ENCODE measurements around the gene MAD1L1.

The MAD1L1 gene

GRCh38 chr7:2099048-2099957 lies 133.4 kb downstream of the MAD1L1 start:
- no peak for DNase-seq

DNA sequence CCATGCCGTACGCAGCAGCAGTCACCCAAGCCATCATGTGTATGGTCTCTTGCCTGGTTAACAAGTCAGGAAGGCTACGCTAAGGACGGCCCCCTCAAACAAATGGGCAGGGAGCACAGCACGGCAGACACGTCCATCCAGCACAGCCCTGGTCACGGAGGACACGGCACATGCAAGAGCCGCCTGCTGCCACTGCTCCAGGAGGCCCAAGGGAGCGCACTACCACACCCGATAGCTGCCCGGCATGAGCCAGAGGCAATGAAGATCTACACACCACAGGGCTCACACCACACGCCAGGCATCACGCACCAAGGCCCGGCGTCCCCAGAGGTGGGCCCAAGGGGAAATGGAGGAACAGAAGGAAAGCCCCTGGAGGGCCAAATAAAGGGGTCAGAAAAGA lies 134.2 kb downstream of the MAD1L1 start:
- DNase-seq: no peak

GRCh38 chr7:2098056-2098455 lies 134.7 kb downstream of the MAD1L1 start:
- no peak for DNase-seq

DNA sequence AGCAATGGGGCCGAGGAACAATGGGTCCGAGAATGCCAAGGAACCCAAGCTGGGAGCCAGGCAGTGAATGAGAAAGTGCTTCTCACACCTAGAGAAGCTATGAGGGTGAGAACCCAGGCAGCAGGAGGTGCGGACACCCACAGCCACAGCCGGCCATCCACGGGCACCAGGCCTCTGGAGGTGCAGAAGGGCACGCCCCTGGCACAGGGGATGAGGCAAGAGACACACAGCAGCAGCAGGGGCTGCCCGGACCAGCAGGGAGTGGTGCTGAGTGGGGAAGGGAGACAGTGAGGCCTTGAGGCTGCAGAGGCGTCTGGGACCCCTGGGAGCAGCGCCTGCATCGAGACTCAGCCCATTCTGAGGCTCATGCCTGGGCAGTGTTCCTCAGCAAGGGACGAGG lies 135.3 kb downstream of the MAD1L1 start:
- no peak for DNase-seq

GRCh38 chr7:2096692-2097387 lies 135.9 kb downstream of the MAD1L1 start:
- no peak for DNase-seq

- DNase-seq: no peak
Observed at GRCh38 chr7:2095436-2095835, 137.3 kb downstream of the MAD1L1 start.

- no peak for DNase-seq
Observed at GRCh38 chr7:2094454-2095045, 138.2 kb downstream of the MAD1L1 start.

DNA sequence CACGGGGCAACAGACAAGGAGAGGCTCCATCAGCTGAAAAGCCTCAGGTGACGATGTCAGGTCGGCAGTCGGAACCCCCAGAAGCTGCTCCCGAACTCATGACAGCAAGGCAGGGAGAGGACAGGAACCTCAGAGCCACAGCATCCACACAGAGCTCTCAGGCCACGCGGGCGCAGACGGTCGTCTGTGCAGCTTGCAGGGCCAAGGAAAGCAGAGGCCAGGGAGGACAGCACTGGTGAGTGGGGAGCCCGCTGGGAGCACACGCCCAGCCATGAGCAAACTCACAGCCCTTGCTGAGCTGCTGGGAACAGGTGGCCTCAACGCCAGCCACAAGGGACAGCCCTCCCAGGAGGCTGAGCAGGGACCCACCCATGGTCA lies 138.9 kb downstream of the MAD1L1 start:
- no peak for DNase-seq

DNA sequence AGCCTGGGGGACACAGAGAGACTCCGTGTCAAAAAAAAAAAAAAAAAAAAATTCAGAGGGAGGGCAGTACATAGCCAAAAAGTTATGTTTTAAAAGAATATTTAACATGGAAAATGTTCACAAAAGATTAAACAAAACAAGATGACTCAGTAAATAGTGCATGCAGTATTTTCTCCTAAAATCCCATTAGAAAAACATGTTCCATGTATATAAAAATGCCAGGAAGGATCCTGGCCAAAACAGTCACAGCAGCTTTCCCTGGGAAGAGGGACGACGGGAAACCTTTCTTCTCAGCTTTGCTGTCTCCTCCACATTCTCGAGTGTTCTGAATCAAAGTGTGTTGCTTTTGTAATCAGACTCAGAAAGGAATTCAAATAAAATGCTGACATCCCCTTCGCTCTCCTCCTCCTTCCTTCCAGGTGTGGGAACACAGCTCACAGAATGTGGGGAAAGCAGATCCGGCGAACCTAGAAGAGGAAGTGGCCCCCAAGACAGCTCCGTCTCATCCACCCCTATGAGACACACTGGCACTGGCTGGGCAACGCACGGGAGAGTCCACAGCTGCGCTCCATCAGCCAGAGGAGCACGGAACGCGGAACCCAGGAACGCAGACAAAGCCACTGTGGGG lies 139.4 kb downstream of the MAD1L1 start:
- no peak for DNase-seq

- no peak for DNase-seq
Observed at GRCh38 chr7:2092279-2092678, 140.5 kb downstream of the MAD1L1 start.

DNA sequence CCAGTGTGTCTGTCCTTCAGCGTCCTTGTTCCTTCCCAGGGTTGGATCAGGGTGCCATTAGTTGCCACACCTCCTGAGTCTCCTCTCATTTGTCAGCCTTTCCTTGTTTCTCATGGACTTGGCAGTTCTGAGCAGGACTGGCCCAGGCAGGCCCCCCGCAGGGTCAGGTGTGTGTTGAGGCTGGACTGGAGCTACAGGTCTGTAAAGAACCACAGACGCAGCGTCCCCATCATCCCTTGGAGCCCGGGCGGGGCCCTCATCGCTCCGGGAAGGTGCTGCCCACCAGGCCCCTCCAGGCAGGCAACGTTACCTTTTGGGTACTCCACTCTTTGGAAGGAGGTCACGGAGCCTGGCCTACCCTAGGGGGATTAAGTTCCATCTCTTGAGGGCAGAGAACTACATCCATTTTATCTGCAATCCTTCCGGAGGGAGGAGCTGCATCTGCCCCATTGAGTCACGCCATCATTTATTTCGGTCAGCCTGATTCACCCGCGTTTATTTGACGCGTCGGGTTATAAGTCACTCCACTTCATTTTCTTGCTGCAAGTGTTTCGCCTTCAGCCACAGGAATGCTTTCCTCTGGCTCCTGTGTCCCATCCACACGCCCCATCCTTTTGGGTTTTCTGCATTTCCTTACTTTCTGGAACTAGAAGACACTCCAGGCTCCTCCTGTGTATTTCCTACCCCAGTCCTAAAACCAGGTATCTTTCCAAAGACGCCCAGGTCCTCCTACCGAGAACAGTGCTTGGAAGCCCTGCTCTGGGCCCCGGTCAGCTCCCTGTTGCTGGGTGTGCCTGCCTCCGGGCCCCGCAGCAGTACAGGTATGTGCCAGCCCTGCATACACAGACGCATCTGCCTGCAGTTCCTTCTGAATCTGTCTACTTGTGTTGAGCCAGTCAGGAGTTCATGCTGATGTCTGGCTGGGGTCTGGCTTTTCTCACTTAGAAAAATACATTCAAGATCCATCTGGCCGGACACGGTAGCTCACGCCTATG lies 141.9 kb downstream of the MAD1L1 start:
- no peak for DNase-seq

- DNase-seq: no peak
Observed at GRCh38 chr7:2088801-2089200, 143.9 kb downstream of the MAD1L1 start.

DNA sequence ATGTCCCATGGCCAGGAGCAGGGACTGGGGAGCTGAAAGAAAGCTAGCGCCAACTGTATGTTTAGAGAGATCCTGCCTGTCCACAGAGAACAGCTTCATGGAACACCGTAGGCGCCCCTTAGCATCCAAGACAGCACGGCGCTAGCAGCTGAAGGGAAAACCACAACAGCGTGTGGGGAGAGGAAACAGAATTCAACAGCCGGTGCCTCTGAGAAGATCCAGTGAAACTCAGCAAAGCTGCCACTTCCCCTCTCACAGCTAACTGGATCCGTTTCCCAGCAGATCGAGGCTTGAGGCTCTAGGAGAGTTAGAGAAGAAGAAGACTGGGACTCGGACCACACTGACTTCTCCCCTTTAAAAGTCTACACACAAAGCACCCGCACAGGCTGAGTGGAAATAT lies 145.0 kb downstream of the MAD1L1 start:
- DNase-seq: no peak

DNA sequence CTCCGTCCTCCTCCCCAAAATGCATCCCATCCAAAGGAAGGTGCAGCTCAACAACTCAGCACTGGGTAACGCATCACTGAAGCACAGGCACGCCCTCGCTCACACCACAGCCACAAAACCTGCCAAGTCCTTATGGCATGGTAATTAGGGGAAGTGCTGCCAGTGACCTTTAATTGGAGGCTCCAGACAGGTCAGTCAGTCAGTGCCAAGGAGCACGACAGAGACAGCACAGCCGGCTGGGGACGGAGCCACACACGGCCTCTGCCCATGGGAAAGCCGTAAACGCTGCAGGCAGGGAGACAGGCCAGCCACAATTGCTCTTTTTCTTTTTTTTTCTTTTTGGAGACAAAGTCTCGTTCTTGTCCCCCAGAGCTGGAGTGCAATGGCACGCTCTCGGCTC lies 146.5 kb downstream of the MAD1L1 start:
- no peak for DNase-seq

GRCh38 chr7:2085804-2086203 lies 146.9 kb downstream of the MAD1L1 start:
- DNase-seq: no peak

GRCh38 chr7:2084781-2085505 lies 147.8 kb downstream of the MAD1L1 start:
- DNase-seq: no peak

GRCh38 chr7:2084331-2084730 lies 148.4 kb downstream of the MAD1L1 start:
- DNase-seq: no peak

GRCh38 chr7:2083362-2083761 lies 149.4 kb downstream of the MAD1L1 start:
- no peak for DNase-seq

- no peak for DNase-seq
Observed at GRCh38 chr7:2082139-2082998, 150.4 kb downstream of the MAD1L1 start.

DNA sequence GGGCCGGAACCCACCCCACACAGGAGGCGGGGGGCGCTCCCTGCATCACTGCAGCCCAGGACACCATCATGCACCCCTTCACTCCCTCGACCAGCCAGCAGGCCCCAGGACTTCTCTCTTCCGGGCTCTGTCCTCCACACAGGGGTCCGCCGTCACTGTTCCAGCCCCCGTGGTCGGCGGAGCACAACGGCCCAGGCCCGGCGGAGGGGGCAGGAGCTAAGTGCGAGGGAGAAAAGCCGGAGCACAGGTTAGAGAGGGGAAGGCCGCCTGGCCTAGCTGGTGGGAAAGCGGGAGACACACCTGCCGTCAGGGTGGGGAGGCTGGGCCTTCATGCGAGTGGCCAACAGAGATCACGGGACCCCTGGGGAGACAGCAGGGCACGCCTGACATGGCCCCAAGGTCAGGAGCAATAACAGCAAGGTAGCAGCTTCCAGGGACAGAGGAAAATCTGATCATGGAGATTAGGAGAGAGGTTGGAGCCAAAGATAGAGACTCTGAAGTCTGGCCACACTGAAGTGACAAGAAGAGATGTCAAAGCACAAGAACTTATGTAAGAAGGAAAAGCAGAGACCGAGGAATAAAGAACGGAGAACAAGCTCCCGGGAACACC lies 151.1 kb downstream of the MAD1L1 start:
- DNase-seq: no peak

Measured in NCI-H1105 treated with DMSO at 0.1 percent for 48 hours (cell line).